NCI-H524 (cell line): ENCODE measurements around the gene RABIF.
"Not testable (repeated sequence)": the region's sequence is repeated elsewhere in the genome, so short reads cannot be mapped to it uniquely, and the experiment has no call there.

Experiments used
- DNase-seq, 2 experiments: peaks; one replicate each; lab custom pipeline; 2025; lab: John Stamatoyannopoulos, UW

Gene RABIF

GRCh38 chr1:202831906-202832305 is 57.0 kb downstream of the RABIF start:
- no peak for DNase-seq

- DNase-seq, result not testable (repeated sequence)
Measured at GRCh38 chr1:202829223-202829622, 59.7 kb downstream of the RABIF start.
